Esophagus (tissue), 2 donors: ENCODE measurements around the gene TMEM94. TPM values are rescaled to one million over a fixed set of nuclear protein-coding genes. Genes with fewer than 3 reads are reported as not detected.

ENCODE experiments used
- H3K27ac ChIP-seq, 2 donors: one replicate each; pipeline ENCODE4 v1.5.1; 2013; ENCODE audit warnings: low read depth in 2 of 2, mild to moderate bottlenecking in 2 of 2, inconsistent platforms in 1 of 2, low read length in 1 of 2, moderate library complexity in 1 of 2
- H3K27me3 ChIP-seq, 2 donors: one replicate each; pipeline ENCODE4 v1.6.1; 2013; ENCODE audit warnings: low read length in 2 of 2, control low read depth in 1 of 2, mild to moderate bottlenecking in 1 of 2; ENCODE audit not compliant: insufficient read depth in 2 of 2, control insufficient read depth in 1 of 2
- H3K36me3 ChIP-seq, 2 donors: one replicate each; pipeline ENCODE4 v1.6.1; 2013; ENCODE audit warnings: low read length in 1 of 2; ENCODE audit not compliant: control insufficient read depth in 2 of 2, insufficient read depth in 2 of 2
- H3K4me1 ChIP-seq, 2 donors: one replicate each; pipeline ENCODE4 v1.6.1; 2013; ENCODE audit warnings: low read length in 1 of 2; ENCODE audit not compliant: control insufficient read depth in 2 of 2, insufficient read depth in 2 of 2
- H3K4me3 ChIP-seq, 2 donors: one replicate each; pipeline ENCODE4 v1.5.1; 2013; ENCODE audit warnings: low read length in 2 of 2, mild to moderate bottlenecking in 2 of 2, low read depth in 1 of 2, moderate library complexity in 1 of 2
- H3K9me3 ChIP-seq, 2 donors: one replicate each; pipeline ENCODE4 v1.6.1; 2013; ENCODE audit warnings: mild to moderate bottlenecking in 2 of 2, low read depth in 1 of 2, low read length in 1 of 2, moderate library complexity in 1 of 2; ENCODE audit not compliant: control insufficient read depth in 2 of 2, insufficient read depth in 1 of 2
- WGBS, 2 donors: extraction: QIAGEN DNeasy Blood & Tissue Kit; methylation state at CpG; one replicate each; pipeline ENCODE4 v1.1.7; 2013; 5-methylcytosine and 5-hydroxymethylcytosine counted together
- polyA plus RNA-seq, 2 donors: library from polyadenylated mRNA; stranded (reverse); fragments of 200-250 nt; gene quantifications; one replicate each; pipeline ENCODE4 v1.2.3, GENCODE V29; 2013
- donor health status: healthy with polysubstance abuse.
- donor health status: Bipolar disorder and iron deficiency.

Gene TMEM94
- polyA plus RNA-seq, 2 donors, result 26.4 to 38.9 TPM

DNA sequence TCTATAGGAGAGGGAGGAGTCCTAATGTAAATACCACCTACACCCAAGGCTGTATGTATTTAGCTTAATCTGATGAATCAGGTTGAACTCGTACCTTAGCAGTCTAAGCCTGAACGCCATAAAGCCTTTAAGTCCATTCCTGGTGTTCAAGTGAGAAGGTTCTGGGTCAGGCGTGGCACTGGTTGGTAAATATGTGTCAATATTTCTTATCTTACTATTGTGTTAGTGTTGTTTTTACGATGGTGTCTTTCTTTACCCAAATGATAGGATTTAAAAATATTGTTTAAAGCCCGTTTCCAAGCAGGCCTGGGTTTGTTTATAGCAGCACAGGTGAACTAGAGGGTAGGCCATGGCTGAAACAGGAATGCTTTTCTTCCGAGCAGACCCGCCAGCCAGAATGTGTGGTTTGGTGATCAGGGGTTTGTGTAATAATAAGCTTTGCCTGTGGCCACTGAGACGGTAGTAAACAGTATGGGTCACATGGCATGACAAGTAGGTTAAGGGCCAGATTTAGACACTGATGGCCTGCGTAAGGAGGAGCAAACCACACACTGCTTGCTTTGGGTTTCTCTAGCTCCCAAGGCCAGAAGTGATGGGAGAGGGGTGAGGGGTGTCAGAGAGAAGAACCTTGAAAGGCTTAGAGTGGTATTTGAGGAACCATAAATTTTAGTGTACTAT lies 3.3 kb downstream of the TMEM94 start:
- H3K9me3 ChIP-seq, result no peaks in the 10 kb centered on the region
- peaks cover 0 to 2% of the 10 kb centered on the region in 2 donors for H3K4me1 ChIP-seq
- 48 to 53% methylated on average over 9 of the region's 9 CpGs for WGBS, 2 donors
- H3K36me3 ChIP-seq, result no peaks in the 10 kb centered on the region
- H3K27me3 ChIP-seq, result no peaks in the 10 kb centered on the region
- H3K4me3 ChIP-seq, result no peak overlapping the region
- peak overlapping the region; percentile 58 to 91 for H3K27ac ChIP-seq

DNA sequence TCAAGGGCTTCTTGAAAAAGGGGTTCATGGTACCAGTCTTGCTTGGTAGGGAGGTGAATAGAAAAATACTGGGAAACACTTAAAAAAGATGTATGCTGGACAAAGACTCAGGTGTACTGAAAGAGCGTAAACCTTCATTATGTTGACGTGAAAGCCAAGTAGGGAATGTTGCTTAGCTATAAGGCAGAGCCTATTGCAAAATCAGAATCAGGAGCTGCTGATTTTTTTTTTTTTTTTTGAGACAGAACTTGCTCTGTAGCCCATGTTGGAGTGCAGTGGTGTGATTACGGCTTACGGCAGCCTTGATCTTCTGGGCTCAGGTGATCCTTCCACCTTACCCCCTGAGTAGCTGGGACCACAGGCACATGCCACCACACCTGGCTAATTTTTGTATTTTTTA lies 3.9 kb downstream of the TMEM94 start:
- no peak overlapping the region for H3K27ac ChIP-seq
- no peaks in the 10 kb centered on the region for H3K9me3 ChIP-seq
- 84 to 87% methylated on average over 4 of the region's 4 CpGs for WGBS, 2 donors
- H3K27me3 ChIP-seq, result no peaks in the 10 kb centered on the region
- H3K36me3 ChIP-seq, result no peaks in the 10 kb centered on the region
- peaks cover 0 to 2% of the 10 kb centered on the region in 2 donors for H3K4me1 ChIP-seq
- H3K4me3 ChIP-seq, result no peak overlapping the region

DNA sequence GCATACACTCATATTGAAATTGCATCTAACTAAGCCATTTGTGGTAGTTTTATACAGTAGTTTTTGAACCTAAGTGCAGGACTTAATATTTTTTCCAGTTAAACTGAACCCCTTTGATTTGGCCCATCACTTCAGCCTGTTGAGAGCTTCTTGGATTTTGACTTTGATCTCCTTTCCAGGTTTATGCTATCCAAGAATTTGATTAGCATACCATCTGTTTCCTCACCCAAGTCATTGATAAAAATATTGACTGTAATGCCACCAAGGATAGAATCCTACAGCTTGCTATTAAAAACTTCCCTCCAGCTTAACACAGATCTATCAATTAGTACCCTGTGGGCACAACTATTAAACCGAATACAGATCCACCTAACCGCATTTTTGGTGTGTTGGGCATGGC lies 7.2 kb downstream of the TMEM94 start:
- Histone ChIP-seq H3K9me3 (no peaks in the 10 kb centered on the region), H3K36me3 (no peaks in the 10 kb centered on the region), H3K4me1 (peaks cover 0 to 5% of the 10 kb centered on the region in 2 donors), H3K27ac (no peak overlapping the region), H3K4me3 (no peak overlapping the region), H3K27me3 (no peaks in the 10 kb centered on the region)
- 66 to 72% methylated on average over 2 of the region's 2 CpGs for WGBS, 2 donors

DNA sequence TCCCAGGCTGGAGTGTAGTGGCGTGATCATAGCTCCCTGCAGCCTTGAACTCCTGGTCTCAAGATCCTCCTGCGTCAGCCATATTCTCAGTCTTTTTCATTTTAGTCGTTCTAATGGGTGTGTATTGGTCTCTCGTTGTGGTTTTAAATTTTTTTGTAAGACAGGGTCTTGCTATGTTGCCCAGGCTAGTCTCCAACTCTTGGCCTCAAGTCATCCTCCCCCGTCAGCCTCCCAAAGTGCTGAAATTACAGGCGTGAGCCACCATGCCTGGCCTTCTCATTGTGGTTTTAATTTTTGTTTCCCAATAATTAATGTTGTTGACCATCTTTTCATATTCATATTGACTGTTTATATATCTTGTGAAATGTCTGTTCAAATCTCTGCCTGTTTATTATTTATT lies 8.6 kb downstream of the TMEM94 start:
- Histone ChIP-seq H3K36me3 (no peaks in the 10 kb centered on the region), H3K4me3 (no peak overlapping the region), H3K4me1 (peaks cover 0 to 9% of the 10 kb centered on the region in 2 donors), H3K27ac (no peak overlapping the region), H3K9me3 (no peaks in the 10 kb centered on the region), H3K27me3 (no peaks in the 10 kb centered on the region)
- WGBS, 2 donors, result 93 to 94% methylated on average over 6 of the region's 6 CpGs

DNA sequence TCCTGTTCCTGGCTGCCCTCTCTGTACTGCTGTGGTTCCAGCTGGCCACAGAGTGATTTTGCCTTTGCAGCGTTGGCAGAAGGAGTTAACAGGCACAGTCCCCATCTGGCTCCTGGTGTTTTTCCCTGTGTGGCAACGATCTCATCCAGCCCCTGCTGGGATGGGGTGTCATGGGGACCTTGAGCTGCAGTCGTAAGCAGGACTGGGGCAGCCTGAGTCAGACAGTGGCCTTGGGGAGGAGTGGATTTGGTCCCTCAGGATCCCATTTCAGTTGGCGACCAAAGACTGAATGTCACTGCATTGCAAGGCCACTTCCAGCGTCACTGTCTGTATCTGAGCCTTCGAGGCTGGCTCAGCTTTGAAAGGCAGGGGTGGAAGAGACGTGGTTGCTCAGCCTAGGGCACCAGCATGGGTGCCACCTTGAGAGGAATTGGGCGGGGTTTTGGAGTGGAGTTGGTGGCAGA lies 11.9 kb downstream of the TMEM94 start:
- Histone ChIP-seq H3K36me3 (peaks cover 8 to 10% of the 10 kb centered on the region in 2 donors), H3K9me3 (no peaks in the 10 kb centered on the region), H3K27me3 (no peaks in the 10 kb centered on the region), H3K27ac (peak overlapping the region in 1 of 2 donors; percentile 7), H3K4me1 (peaks cover 0 to 9% of the 10 kb centered on the region in 2 donors), H3K4me3 (no peak overlapping the region)
- 70 to 71% methylated on average over 8 of the region's 8 CpGs for WGBS, 2 donors

DNA sequence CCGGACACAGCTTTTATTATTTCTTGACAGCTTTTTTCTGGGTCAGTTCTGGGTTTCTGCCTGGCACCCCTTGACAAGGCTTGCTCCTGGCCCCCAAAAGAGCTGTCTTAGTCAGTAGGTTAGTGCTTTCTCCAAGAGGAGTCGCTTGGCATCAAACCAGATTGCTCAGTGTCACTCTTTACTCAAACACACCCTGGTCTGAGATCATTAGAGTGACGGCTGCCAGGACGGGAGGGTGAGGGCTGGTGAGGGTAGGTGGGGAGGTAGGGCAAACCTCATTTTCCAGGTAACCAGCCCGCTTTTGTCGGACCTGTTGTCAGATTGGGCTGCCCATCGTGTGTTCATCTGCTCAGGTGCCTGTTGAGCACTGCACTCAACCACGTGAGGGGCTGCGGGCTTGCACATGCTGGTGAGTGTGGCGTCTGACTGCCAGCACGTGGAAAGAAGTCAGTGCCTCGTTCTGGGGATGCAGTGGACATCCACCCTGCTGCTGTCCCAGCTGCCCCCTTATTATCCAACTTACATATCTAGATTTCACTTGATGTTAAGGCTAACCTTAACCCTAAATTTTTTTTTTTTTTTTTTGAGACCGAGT lies 12.4 kb downstream of the TMEM94 start:
- Histone ChIP-seq H3K36me3 (peaks cover 8 to 13% of the 10 kb centered on the region in 2 donors), H3K4me3 (no peak overlapping the region), H3K4me1 (peaks cover 0 to 9% of the 10 kb centered on the region in 2 donors), H3K27me3 (no peaks in the 10 kb centered on the region), H3K9me3 (no peaks in the 10 kb centered on the region), H3K27ac (peak overlapping the region in 1 of 2 donors; percentile 7)
- WGBS, 2 donors, result 78 to 81% methylated on average over 13 of the region's 13 CpGs

DNA sequence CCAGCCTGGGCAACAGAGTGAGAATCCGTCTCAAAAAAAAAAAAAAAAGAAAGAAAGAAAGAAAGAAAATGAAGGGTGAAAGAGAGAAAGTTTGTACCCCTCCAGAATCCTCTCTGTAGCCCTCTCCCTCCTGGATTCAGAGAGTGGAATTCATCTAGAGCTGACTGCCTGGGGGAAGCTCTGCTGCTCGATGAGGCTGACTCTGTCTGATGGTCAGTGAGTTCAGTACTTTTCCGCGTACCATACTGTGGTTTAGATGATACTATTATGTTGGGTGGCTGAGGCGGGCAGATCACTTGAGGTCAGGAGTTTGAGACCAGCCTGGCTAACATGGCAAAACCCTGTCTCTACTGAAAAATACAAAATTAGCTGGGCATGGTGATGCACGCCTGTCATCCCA lies 14.8 kb downstream of the TMEM94 start:
- H3K4me3 ChIP-seq, result no peak overlapping the region

DNA sequence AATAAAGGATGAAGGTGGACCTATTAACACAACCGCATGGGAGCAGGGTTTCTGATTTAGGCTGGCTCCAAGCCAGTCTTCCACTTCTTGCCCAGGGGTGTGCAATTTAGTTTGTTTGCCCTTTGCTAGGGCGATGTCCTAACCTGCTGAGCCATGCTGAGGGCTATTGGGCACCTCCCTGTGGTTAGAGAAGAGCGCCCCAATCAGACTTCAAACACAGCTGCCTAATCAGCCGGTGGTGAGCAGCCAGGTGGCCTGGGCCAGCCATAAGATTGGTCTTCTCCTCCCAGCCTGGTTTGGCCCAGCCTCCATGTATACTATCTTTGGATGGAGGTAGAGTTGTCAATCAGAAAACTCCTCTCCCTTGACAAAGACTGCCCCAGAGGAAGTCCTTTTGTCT lies 15.7 kb downstream of the TMEM94 start:
- H3K27ac ChIP-seq, result no peak overlapping the region

More for the DNA sequence above, 14.8 kb downstream of the TMEM94 start:
- Histone ChIP-seq H3K36me3 (peaks cover 8 to 21% of the 10 kb centered on the region in 2 donors), H3K27ac (no peak overlapping the region), H3K27me3 (no peaks in the 10 kb centered on the region), H3K9me3 (no peaks in the 10 kb centered on the region), H3K4me1 (peaks cover 0 to 9% of the 10 kb centered on the region in 2 donors)
- 85 to 93% methylated on average over 6 of the region's 6 CpGs for WGBS, 2 donors

DNA sequence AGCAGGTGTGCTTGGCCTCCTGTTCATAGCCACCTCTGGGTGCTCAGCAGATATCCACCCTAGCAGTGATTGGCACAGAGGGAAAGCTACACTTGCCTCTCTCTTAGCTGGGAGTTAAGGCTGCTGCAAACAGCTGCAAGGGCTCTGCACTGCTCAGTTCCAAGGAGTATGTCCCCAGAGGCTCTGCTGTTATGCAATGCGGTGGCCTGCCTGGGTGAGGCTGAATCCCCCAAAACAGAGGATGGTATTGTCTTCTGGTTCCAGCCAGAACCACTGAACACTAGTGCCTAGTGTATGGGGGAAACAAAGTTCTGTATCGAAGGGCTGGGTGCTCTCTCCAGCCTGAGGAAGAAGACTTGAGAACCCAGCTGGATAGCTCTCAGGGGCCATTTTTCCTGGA lies 16.8 kb downstream of the TMEM94 start:
- peaks cover 8 to 21% of the 10 kb centered on the region in 2 donors for H3K36me3 ChIP-seq
- no peak overlapping the region for H3K27ac ChIP-seq
- H3K4me3 ChIP-seq, result no peak overlapping the region
- no peaks in the 10 kb centered on the region for H3K27me3 ChIP-seq
- WGBS, 2 donors, result 89 to 91% methylated on average over 2 of the region's 2 CpGs
- peaks cover 0 to 8% of the 10 kb centered on the region in 2 donors for H3K4me1 ChIP-seq
- H3K9me3 ChIP-seq, result no peaks in the 10 kb centered on the region

More for the DNA sequence above, 15.7 kb downstream of the TMEM94 start:
- H3K27me3 ChIP-seq, result no peaks in the 10 kb centered on the region
- no peak overlapping the region for H3K4me3 ChIP-seq
- H3K9me3 ChIP-seq, result no peaks in the 10 kb centered on the region
- peaks cover 8 to 21% of the 10 kb centered on the region in 2 donors for H3K36me3 ChIP-seq
- peaks cover 0 to 9% of the 10 kb centered on the region in 2 donors for H3K4me1 ChIP-seq
- WGBS, 2 donors, result 50% methylated on average over 4 of the region's 4 CpGs
